ENCODE measurements around the gene CADPS2. TPM values are rescaled to one million over a fixed set of nuclear protein-coding genes. Genes with fewer than 3 reads are reported as not detected.

CADPS2 gene
- total RNA-seq, 6 experiments from 2014 or later = 7.6 to 14.7 (median 9.4) TPM

DNA sequence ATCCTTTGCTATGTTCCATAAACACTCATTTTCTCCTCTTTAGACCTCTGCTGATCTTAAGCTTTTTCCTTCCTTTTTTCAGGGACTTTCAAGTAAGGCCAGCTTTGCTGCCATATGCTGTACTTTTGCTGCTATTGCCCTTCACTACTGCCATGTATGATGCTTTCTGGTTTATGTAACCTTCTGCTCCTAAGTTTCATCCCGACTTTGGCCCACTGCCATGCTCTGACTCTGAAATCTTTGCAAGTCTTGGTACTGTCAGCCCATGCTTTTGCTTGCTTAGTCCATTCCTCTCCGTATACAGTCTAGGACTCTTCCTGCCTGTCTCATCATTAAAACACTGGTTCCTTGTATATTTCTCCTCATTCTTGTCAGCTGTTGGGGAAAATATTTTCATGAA is 339.8 kb downstream of the CADPS2 start:
- Histone ChIP-seq H3K27me3 (no peaks in the 10 kb centered on the region), H3K4me1 (no peaks in the 10 kb centered on the region), H3K4me3 (no peak overlapping the region), H3K36me3 (no peaks in the 10 kb centered on the region), H3K27ac (no peak overlapping the region), H3K9me3 (no peaks in the 10 kb centered on the region)
- 62% methylated on average over 2 of the region's 2 CpGs for WGBS (ENCODE audit: insufficient coverage, low coverage, low lambda C conversion rate, missing lambda C conversion rate)
- ATAC-seq (no peak), DNase-seq (peak in 1 of 3 donors; percentile 44)
- intact Hi-C loops (cut with DNase I) = no loop called here
- TF ChIP-seq, protein P1, sequence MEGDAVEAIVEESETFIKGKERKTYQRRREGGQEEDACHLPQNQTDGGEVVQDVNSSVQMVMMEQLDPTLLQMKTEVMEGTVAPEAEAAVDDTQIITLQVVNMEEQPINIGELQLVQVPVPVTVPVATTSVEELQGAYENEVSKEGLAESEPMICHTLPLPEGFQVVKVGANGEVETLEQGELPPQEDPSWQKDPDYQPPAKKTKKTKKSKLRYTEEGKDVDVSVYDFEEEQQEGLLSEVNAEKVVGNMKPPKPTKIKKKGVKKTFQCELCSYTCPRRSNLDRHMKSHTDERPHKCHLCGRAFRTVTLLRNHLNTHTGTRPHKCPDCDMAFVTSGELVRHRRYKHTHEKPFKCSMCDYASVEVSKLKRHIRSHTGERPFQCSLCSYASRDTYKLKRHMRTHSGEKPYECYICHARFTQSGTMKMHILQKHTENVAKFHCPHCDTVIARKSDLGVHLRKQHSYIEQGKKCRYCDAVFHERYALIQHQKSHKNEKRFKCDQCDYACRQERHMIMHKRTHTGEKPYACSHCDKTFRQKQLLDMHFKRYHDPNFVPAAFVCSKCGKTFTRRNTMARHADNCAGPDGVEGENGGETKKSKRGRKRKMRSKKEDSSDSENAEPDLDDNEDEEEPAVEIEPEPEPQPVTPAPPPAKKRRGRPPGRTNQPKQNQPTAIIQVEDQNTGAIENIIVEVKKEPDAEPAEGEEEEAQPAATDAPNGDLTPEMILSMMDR (IDR thresholded peaks at IDR 0.05) = no peak
- no peak for TF ChIP-seq POLR2A (IDR thresholded peaks at IDR 0.05)

DNA sequence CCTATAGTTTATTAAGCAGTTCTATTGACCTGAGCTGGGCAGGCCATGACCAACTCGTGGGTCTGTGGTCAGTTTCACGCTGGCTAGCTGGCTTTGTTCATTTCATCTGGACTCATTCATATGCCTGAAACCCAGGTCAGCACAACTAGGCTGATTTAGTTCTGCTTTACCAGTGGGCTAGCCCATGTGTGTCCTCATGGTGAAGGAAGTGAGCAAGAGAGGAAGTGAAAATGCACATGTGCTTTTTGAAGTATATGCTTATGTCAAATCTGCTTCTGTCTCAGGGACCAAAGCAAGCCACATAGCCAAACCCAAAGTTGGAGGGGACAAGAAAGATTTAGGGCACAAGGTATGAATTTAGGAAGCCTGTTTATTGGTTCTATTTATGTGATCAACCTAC is 341.8 kb downstream of the CADPS2 start:
- DNase-seq (no peak), ATAC-seq (peak; percentile 23 to 68 (median 46))
- Histone ChIP-seq H3K27me3 (no peaks in the 10 kb centered on the region), H3K4me3 (no peak overlapping the region), H3K36me3 (no peaks in the 10 kb centered on the region), H3K27ac (no peak overlapping the region), H3K9me3 (no peaks in the 10 kb centered on the region), H3K4me1 (no peaks in the 10 kb centered on the region)
- intact Hi-C loops (cut with DNase I) = no loop called here
- WGBS (ENCODE audit: insufficient coverage, low coverage, low lambda C conversion rate, missing lambda C conversion rate) = 69% methylated on average over 2 of the region's 2 CpGs
- TF ChIP-seq, protein P1 (IDR thresholded peaks at IDR 0.05) = no peak
- no peak for TF ChIP-seq POLR2A (IDR thresholded peaks at IDR 0.05)

DNA sequence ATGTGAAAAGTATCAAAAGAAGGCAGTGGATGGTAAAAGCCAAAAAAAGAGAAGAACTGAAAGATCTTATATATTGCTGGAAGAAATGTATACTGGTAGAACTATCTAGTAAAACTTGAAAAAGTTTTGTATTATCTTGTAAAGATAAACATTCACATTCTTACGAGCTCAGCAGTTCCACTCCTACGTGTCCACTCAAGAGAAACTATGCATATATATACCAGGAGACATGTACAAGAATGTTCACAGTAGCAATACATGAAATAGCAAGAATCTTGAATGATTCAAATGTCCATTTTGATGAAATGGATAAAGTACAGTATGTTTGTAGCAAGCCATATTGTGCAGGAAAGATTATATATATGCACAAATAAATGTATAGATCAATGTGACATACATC is 342.4 kb downstream of the CADPS2 start:
- no peak for ATAC-seq
- no peak overlapping the region for H3K27ac ChIP-seq
- WGBS (ENCODE audit: insufficient coverage, low coverage, low lambda C conversion rate, missing lambda C conversion rate) = 95% methylated on average over 2 of the region's 2 CpGs
- DNase-seq = no peak
- no peaks in the 10 kb centered on the region for H3K4me1 ChIP-seq
- no peak for TF ChIP-seq POLR2A (IDR thresholded peaks at IDR 0.05)
- TF ChIP-seq, protein P1 (IDR thresholded peaks at IDR 0.05) = no peak
- H3K27me3 ChIP-seq = no peaks in the 10 kb centered on the region
- intact Hi-C loops (cut with DNase I) = no loop called here
- no peaks in the 10 kb centered on the region for H3K9me3 ChIP-seq
- H3K4me3 ChIP-seq = no peak overlapping the region
- H3K36me3 ChIP-seq = no peaks in the 10 kb centered on the region

DNA sequence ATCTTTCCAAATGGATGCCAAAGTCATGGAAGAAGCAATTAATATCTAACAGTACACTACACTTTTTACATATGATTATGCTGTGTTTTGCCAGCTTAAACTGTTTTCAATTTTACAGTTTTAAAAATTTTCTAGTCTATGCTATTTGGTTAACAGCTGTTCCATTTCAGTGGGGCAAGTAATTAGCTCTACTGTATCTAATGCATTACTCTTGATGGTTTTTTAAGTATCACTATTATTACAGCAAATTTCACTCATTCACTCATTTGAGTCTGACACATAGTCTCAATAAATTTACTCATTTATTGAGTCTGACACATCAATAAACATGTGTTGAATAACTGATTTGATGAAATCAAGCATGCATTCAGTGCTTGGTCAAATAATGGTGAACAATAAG is 343.1 kb downstream of the CADPS2 start:
- no peak for TF ChIP-seq POLR2A (IDR thresholded peaks at IDR 0.05)
- TF ChIP-seq, protein P1 (IDR thresholded peaks at IDR 0.05) = no peak
- no peak overlapping the region for H3K4me3 ChIP-seq
- no peak for DNase-seq
- no peaks in the 10 kb centered on the region for H3K4me1 ChIP-seq
- H3K9me3 ChIP-seq = no peaks in the 10 kb centered on the region
- ATAC-seq = no peak
- H3K27ac ChIP-seq = no peak overlapping the region
- no peaks in the 10 kb centered on the region for H3K27me3 ChIP-seq
- intact Hi-C loops (cut with DNase I) = no loop called here
- H3K36me3 ChIP-seq = no peaks in the 10 kb centered on the region

DNA sequence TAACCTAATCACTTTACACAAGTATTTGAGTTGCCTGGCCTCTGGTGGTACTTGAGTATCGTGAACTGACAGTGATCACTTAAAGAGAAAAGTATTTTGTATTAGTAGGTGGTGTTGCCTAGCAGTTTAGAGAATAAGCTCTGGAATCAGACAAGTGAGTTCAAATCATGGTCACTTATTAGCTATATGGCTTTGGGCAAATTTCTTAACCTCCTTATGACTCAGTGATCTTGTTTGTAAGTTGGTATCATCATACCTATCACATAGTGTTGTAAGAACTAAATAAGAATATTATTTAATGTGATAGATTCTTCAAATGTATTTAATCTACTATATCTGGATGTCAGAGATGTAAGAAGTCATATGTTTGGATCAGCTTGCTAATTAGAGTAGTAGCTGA is 351.2 kb downstream of the CADPS2 start:
- H3K4me1 ChIP-seq = no peaks in the 10 kb centered on the region
- no peaks in the 10 kb centered on the region for H3K36me3 ChIP-seq
- DNase-seq (no peak), ATAC-seq (no peak)
- no peak overlapping the region for H3K4me3 ChIP-seq
- TF ChIP-seq, protein P1 (IDR thresholded peaks at IDR 0.05) = no peak
- no peak for TF ChIP-seq POLR2A (IDR thresholded peaks at IDR 0.05)
- H3K27ac ChIP-seq = no peak overlapping the region
- WGBS (ENCODE audit: insufficient coverage, low coverage, low lambda C conversion rate, missing lambda C conversion rate) = 88% methylated on average over 1 of the region's 1 CpG
- no peaks in the 10 kb centered on the region for H3K27me3 ChIP-seq
- intact Hi-C loops (cut with DNase I) = no loop called here
- H3K9me3 ChIP-seq = no peaks in the 10 kb centered on the region

All from right lobe of liver (tissue), 6 donors.